Vagina (tissue), 2 donors: Measurements from ENCODE around the gene PADI3.

Experiments used
- POLR2AphosphoS5 ChIP-seq, 2 donors: sonication (generic); formaldehyde crosslinking; IDR thresholded peaks; one replicate each; pipeline ENCODE4 v1.9.0; 2017; ENCODE audit warnings: antibody characterized with exemption in 2 of 2, mild to moderate bottlenecking in 2 of 2, low read depth in 1 of 2; ENCODE audit not compliant: insufficient read depth in 1 of 2
- TF ChIP-seq, protein P1 (sequence below), 3 experiments: fragments of 450-650 bp in 2 of 3; fragments of 200-600 bp in 1 of 3; sonication (generic) in 1 of 3; IDR thresholded peaks; one replicate each; pipeline ENCODE4 v1.5.1; 2017 to 2019; ENCODE audit warnings: antibody characterized with exemption in 3 of 3, mild to moderate bottlenecking in 2 of 3, moderate library complexity in 2 of 3

- TF ChIP-seq POLR2AphosphoS5 (IDR thresholded peaks at IDR 0.05; ENCODE audit: insufficient read depth in 1 of 2, low read depth in 1 of 2) = no peak
- TF ChIP-seq, protein P1, sequence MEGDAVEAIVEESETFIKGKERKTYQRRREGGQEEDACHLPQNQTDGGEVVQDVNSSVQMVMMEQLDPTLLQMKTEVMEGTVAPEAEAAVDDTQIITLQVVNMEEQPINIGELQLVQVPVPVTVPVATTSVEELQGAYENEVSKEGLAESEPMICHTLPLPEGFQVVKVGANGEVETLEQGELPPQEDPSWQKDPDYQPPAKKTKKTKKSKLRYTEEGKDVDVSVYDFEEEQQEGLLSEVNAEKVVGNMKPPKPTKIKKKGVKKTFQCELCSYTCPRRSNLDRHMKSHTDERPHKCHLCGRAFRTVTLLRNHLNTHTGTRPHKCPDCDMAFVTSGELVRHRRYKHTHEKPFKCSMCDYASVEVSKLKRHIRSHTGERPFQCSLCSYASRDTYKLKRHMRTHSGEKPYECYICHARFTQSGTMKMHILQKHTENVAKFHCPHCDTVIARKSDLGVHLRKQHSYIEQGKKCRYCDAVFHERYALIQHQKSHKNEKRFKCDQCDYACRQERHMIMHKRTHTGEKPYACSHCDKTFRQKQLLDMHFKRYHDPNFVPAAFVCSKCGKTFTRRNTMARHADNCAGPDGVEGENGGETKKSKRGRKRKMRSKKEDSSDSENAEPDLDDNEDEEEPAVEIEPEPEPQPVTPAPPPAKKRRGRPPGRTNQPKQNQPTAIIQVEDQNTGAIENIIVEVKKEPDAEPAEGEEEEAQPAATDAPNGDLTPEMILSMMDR (IDR thresholded peaks at IDR 0.05) = no peak
These were observed 31.5 kb downstream of the PADI3 start for GRCh38 chr1:17280436-17280835.
